ENCODE data around the gene TMEM139.
"Not testable (repeated sequence)": the region's sequence is repeated elsewhere in the genome, so short reads cannot be mapped to it uniquely, and the experiment has no call there.

TMEM139 gene

GRCh38 chr7:143289888-143290287 lies 5.1 kb downstream of the TMEM139 start:
- not testable (repeated sequence) for DNase-seq

GRCh38 chr7:143290293-143290692 lies 5.5 kb downstream of the TMEM139 start:
- DNase-seq, result no peak

DNA sequence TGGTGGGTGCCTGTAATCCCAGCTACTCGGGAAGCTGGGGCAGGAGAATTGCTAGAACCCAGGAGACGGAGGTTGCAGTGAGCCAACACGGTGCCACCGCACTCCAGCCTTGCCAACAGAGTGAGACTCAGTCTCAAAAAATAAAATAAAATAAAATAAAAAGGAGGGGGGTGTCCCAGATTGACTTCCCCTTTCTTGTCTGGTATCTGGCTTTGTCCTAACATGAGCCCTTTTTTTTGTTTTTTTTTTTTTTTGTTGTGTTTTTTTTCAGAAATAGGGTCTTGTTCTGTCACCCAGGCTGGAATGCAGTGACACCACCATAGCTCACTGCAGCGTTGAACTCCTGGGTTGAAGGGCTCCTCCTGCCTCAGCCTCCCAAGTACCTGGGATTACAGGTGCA lies 8.1 kb downstream of the TMEM139 start:
- DNase-seq, result no peak

GRCh38 chr7:143295870-143296269 lies 11.1 kb downstream of the TMEM139 start:
- DNase-seq, result no peak

- DNase-seq, result no peak
Observed at GRCh38 chr7:143296686-143297085, 11.9 kb downstream of the TMEM139 start.

DNA sequence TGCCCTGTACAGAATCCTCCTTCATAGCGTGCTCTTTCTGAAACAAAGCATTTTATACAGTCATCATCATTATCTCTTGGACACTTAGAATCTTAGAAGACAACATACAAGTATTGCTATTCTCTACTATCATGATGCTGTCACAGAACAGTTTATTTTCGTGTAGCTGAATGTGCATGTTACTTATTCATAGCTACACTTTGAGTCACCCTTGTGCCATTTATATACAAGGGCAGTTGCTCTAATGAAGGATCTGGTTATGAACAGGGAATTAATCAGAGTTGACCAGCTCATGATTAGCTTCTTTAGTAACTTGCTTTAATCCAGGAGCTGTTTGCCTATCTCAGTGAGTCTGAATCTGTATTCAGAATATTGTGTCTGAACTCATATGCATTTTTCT lies 14.6 kb downstream of the TMEM139 start:
- no peak for DNase-seq

- DNase-seq, result peak; percentile 77
Observed at GRCh38 chr7:143299840-143300239, 15.1 kb downstream of the TMEM139 start.

GRCh38 chr7:143300959-143301935 lies 16.5 kb downstream of the TMEM139 start:
- no peak for DNase-seq

- DNase-seq, result no peak
Observed at GRCh38 chr7:143303733-143304132, 19.0 kb downstream of the TMEM139 start.

- no peak for DNase-seq
Observed at GRCh38 chr7:143304938-143305337, 20.2 kb downstream of the TMEM139 start.

DNA sequence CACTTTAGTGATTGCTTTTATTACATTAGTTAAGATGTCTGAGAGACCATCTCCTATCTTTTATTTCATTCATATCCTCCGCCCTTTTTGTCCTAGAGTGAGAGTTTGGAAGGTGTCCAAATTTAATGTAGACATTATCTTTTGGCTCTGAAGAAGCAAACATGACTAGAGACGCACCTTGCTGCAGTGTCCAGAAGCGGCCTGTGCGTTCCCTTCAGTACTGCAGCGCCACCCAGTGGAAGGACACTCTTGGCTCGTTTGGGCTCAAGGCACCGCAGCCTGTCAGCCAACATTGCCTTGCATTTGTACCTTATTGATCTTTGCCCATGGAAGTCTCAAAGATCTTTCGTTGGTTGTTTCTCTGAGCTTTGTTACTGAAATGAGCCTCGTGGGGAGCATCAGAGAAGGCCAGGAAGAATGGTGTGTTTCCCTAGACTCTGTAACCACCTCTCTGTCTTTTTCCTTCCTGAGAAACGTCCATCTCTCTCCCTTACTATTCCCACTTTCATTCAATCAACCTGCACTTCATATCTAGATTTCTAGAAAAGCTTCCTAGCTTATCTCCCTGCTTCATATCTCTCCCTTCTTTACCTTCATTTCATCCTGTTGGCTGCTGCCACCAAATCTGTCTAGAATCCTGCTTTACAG lies 20.8 kb downstream of the TMEM139 start:
- peak; percentile 91 for DNase-seq

DNA sequence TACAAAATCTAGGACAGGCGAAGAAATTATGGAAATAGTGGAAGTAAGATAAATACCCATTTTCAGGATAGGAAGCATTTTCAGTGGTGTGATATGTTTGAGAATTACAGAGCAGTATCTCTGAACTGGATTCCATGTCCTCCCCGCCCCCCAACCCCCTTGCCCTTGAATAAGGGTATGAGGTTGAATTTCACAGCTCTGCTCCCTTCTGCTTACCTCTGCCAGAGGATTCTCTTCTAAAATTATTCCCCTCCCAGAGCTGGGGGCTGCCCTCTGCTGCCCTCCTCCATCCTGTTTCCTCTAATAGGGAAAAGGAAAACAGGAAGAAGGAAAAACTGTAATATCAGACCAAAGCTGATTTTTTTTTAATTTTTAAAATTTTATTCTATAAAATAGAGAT lies 23.9 kb downstream of the TMEM139 start:
- no peak for DNase-seq

DNA sequence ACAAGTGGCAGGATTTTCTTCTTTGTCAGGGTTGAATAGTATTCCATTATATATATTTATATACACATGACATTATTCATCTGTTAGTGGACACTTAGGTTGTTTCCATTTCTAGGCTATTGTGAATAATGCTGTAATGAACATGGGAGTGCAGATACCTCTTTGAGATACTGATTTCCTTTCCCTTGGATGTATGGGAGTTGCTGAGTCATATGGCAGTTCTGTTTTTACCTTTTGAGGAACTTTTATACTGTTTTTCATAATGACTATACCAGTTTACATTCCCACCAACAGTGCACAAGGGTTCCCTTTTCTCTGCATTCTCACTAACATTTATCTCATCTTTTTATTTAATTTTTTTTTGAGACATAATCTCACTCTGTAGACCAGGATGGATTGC lies 29.4 kb downstream of the TMEM139 start:
- no peak for DNase-seq

- DNase-seq, result no peak
Observed at GRCh38 chr7:143315776-143316175, 31.0 kb downstream of the TMEM139 start, which contains the start of gene CLCN1. Gene CLCN1, plus strand, starts transcription at chr7:143316111. Its CDS starts 102 bp downstream, at chr7:143316213.

GRCh38 chr7:143316492-143316891 lies 31.7 kb downstream of the TMEM139 start:
- no peak for DNase-seq

- no peak for DNase-seq
Observed at GRCh38 chr7:143318661-143319060, 33.9 kb downstream of the TMEM139 start.

- DNase-seq, result no peak
Observed at GRCh38 chr7:143320620-143321019, 35.9 kb downstream of the TMEM139 start.

- DNase-seq, result no peak
Observed at GRCh38 chr7:143321242-143321641, 36.5 kb downstream of the TMEM139 start.

DNA sequence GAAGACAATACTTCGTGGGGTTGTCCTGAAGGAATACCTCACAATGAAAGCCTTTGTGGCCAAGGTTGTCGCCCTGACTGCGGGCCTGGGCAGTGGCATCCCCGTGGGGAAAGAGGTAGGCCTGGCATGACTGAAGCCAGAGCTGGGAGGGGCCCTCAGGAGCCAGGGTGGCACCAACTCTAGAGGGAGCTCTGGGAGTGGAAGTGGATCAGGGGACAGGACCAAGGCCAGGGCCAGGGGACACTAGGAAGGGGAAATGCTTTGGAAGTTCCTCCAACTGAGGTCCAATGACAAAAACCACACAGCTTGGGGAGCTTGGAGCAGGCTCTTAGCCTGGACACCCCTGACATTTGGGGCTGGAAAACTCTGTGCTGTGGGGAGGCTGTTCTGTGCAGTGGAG lies 37.0 kb downstream of the TMEM139 start:
- DNase-seq, result peak; percentile 49

DNA sequence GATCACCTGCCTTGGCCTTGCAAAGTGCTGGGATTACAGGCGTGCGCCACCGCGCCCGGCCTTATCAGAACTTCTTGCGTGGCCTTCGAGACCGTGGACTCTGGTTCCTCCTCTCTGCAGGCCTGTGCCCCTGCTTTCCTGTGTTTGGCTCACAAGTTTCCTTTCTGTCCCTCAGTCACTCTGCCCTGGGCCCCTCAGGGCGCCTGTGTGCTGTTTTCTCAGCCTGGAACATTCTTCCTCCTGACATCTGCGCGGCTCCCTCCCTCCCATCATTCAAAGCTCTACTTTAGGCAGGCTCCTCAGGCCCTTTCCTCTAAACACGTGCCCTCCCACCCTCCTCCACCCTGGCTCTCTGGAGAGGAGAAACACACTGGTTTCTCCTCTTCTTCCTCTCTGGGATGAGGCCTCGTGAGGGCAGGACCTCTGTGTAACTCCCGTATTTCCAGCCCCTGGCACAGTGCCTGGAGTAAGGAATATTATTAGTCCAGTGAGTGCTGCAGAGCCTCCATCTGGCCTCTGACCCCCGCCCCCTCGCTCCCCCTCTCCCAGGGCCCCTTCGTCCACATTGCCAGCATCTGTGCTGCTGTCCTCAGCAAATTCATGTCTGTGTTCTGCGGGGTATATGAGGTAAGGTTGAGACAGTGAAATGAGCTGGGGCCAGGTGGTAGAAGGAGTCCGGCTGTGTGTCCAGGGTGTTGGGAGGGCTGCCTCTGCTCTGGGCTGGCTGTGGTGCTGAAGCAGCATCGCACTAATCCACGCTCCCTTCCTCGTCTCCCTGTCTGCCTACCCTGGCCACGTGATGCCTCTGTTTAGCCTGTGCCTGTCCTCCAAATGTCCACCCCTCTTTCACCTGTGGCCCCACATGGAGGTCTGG lies 38.2 kb downstream of the TMEM139 start:
- no peak for DNase-seq

DNA sequence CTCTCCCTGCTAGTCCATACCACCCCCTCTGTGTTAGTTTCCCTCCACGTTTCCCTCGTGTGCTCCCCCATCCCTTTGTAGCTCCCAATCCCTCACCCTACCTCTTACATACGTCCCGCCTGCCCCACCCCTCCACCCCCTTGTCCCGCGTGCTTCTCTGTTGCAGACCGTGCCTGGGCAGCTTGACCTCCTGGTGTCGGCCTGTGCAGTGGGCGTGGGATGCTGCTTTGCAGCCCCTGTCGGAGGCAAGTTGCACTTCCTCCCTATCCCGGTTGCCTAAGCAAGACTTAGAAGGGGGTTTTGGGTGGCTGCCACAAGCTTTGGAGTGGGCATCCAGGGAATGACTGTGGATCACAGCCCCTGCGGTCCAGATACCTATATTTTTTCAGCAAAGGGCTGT lies 38.9 kb downstream of the TMEM139 start:
- no peak for DNase-seq

- DNase-seq, result peak; percentile 38
Observed at GRCh38 chr7:143325240-143325639, 40.5 kb downstream of the TMEM139 start.

- DNase-seq, result no peak
Observed at GRCh38 chr7:143327903-143328302, 43.1 kb downstream of the TMEM139 start.
